Daoy (cell line): ENCODE measurements around the gene RNF39. TPM values are rescaled to one million over a fixed set of nuclear protein-coding genes. Genes with fewer than 3 reads are reported as not detected.

Experiments
- total RNA-seq: library from RNA; depleted of rRNA; stranded (reverse); fragments of >200 nt; shearing (Covaris generic); gene quantifications from 2 replicates; pipeline ENCODE4 v1.2.3, GENCODE V29; 2014; rRNA removed

The RNF39 gene
- total RNA-seq, 1 experiment from 2014 or later, result 0.57 TPM

Other genes with a start within 250 kb of the RNF39 start
- not detected in 2 replicates for gene HLA-G, start 247.9 kb downstream of the RNF39 start, total RNA-seq
- 321 and 324 TPM in 2 replicates for gene HLA-A, start 133.2 kb downstream of the RNF39 start, total RNA-seq
- gene POLR1H, start 14.5 kb downstream of the RNF39 start, total RNA-seq, result 39.4 and 57.7 TPM in 2 replicates
- gene PPP1R11, start 8.6 kb downstream of the RNF39 start, total RNA-seq, result 77.2 and 79.0 TPM in 2 replicates
- 0.11 TPM in 1 of 2 replicates, not detected in the other for gene TRIM31, start 37.3 kb upstream of the RNF39 start, total RNA-seq
- not detected in 2 replicates for gene TRIM40, start 60.4 kb upstream of the RNF39 start, total RNA-seq
- gene TRIM10, start 85.4 kb upstream of the RNF39 start, total RNA-seq, result not detected in 2 replicates
- gene TRIM15, start 87.8 kb upstream of the RNF39 start, total RNA-seq, result 0.86 TPM in 1 of 2 replicates, not detected in the other
- gene TRIM26, start 137.6 kb upstream of the RNF39 start, total RNA-seq, result 36.6 and 66.5 TPM in 2 replicates